Smooth muscle cell (in vitro differentiated cells): Measurements from ENCODE around the gene HDC. TPM values are rescaled to one million over a fixed set of nuclear protein-coding genes. Genes with fewer than 3 reads are reported as not detected.

ENCODE experiments used
- DNase-seq: peaks from one replicate; lab custom pipeline; 2025; ENCODE audit not compliant: unreplicated experiment; lab: John Stamatoyannopoulos, UW
- H2AFZ ChIP-seq: fragments of 200-600 bp; sonication (generic); 2 replicates; pipeline ENCODE4 v1.6.0; 2016; ENCODE audit warnings: antibody characterized with exemption, low read depth, mild to moderate bottlenecking
- H3F3A ChIP-seq: fragments of 200-600 bp; sonication (generic); 2 replicates; pipeline ENCODE4 v1.6.0; 2017; ENCODE audit warnings: antibody characterized with exemption, low read depth
- H3K27ac ChIP-seq: fragments of 200-600 bp; sonication (generic); 2 replicates; pipeline ENCODE4 v1.5.1; 2016; ENCODE audit warnings: low read depth, mild to moderate bottlenecking
- H3K27me3 ChIP-seq: fragments of 200-600 bp; sonication (generic); 2 replicates; pipeline ENCODE4 v1.6.1; 2016; ENCODE audit warnings: low read depth, mild to moderate bottlenecking
- H3K36me3 ChIP-seq: fragments of 200-600 bp; sonication (generic); 2 replicates; pipeline ENCODE4 v1.5.1; 2016; ENCODE audit warnings: low read depth
- H3K4me1 ChIP-seq: fragments of 200-600 bp; sonication (generic); 2 replicates; pipeline ENCODE4 v1.5.1; 2016; ENCODE audit warnings: low read depth
- H3K4me2 ChIP-seq: fragments of 200-600 bp; sonication (generic); 2 replicates; pipeline ENCODE4 v1.6.0; 2016; ENCODE audit warnings: mild to moderate bottlenecking
- H3K4me3 ChIP-seq: fragments of 200-600 bp; sonication (generic); 2 replicates; pipeline ENCODE4 v1.5.1; 2016; ENCODE audit warnings: mild to moderate bottlenecking
- H3K79me2 ChIP-seq: fragments of 200-600 bp; sonication (generic); 2 replicates; pipeline ENCODE4 v1.6.0; 2016; ENCODE audit warnings: low read depth, mild to moderate bottlenecking
- H3K9ac ChIP-seq: fragments of 200-600 bp; sonication (generic); 2 replicates; pipeline ENCODE4 v1.6.0; 2016; ENCODE audit warnings: low read depth
- H3K9me3 ChIP-seq: fragments of 200-600 bp; sonication (generic); replicated peaks from 2 replicates; pipeline ENCODE4 v1.5.1; 2016; ENCODE audit warnings: low read depth
- H4K20me1 ChIP-seq: fragments of 200-600 bp; sonication (generic); 2 replicates; pipeline ENCODE4 v1.6.0; 2016; ENCODE audit warnings: low read depth
- CTCF ChIP-seq: fragments of 200-600 bp; sonication (generic); IDR thresholded peaks from 2 replicates; pipeline ENCODE4 v1.5.1; 2017; ENCODE audit warnings: borderline replicate concordance, mild to moderate bottlenecking, antibody characterized with exemption; ENCODE audit not compliant: insufficient read depth, poor library complexity, severe bottlenecking
- WGBS: methylation state at CpG from one replicate; pipeline ENCODE4 v1.1.7; 2016; ENCODE audit warnings: low lambda C conversion rate; 5-methylcytosine and 5-hydroxymethylcytosine counted together
- polyA plus RNA-seq: library from polyadenylated mRNA; unstranded; fragments of >200 nt; fragmentation: Nextera tagmentation; extraction: Ambion mirVana; gene quantifications from 2 replicates; pipeline ENCODE4 v1.2.1, GENCODE V29; 2016
- total RNA-seq: library from RNA; depleted of rRNA; stranded (reverse); fragments of >200 nt; gene quantifications from 2 replicates; pipeline ENCODE4 v1.2.3, GENCODE V29; 2014

The HDC gene
- total and polyA plus RNA-seq, 2 experiments from 2014 or later: not detected

- Histone ChIP-seq H3K9ac (no peak overlapping the region), H3K4me3 (no peak overlapping the region), H2AFZ (no peak overlapping the region), H3K4me1 (no peaks in the 10 kb centered on the region), H3K79me2 (no peaks in the 10 kb centered on the region), H4K20me1 (no peaks in the 10 kb centered on the region), H3K9me3 (no peaks in the 10 kb centered on the region), H3K27me3 (peaks cover 24% of the 10 kb centered on the region), H3K27ac (no peak overlapping the region), H3F3A (no peaks in the 10 kb centered on the region), H3K36me3 (no peaks in the 10 kb centered on the region), H3K4me2 (no peak overlapping the region)
- TF ChIP-seq CTCF: no peak
- 65% methylated on average over 2 of the region's 2 CpGs for WGBS
- no peak for DNase-seq
Observed at GRCh38 chr15:50267577-50267976, 2.1 kb upstream of the HDC start.

- no peak overlapping the region for H3K27ac ChIP-seq
- H3K27me3 ChIP-seq: peaks cover 14% of the 10 kb centered on the region
- H3K4me2 ChIP-seq: no peak overlapping the region
- H4K20me1 ChIP-seq: no peaks in the 10 kb centered on the region
- no peaks in the 10 kb centered on the region for H3K36me3 ChIP-seq
- no peaks in the 10 kb centered on the region for H3K4me1 ChIP-seq
- no peak overlapping the region for H3K9ac ChIP-seq
- no peak for TF ChIP-seq CTCF
- H2AFZ ChIP-seq: no peak overlapping the region
- H3K9me3 ChIP-seq: no peaks in the 10 kb centered on the region
- WGBS: 94% methylated on average over 4 of the region's 4 CpGs
- H3F3A ChIP-seq: no peaks in the 10 kb centered on the region
- no peak for DNase-seq
- no peaks in the 10 kb centered on the region for H3K79me2 ChIP-seq
- no peak overlapping the region for H3K4me3 ChIP-seq
Observed at GRCh38 chr15:50262533-50262932, 3.0 kb downstream of the HDC start.

- no peak overlapping the region for H2AFZ ChIP-seq
- 90% methylated on average over 3 of the region's 3 CpGs for WGBS
- no peaks in the 10 kb centered on the region for H3K9me3 ChIP-seq
- no peak for DNase-seq
- H3K4me3 ChIP-seq: no peak overlapping the region
- no peak overlapping the region for H3K27ac ChIP-seq
- no peaks in the 10 kb centered on the region for H3K36me3 ChIP-seq
- TF ChIP-seq CTCF: no peak
- H3K4me2 ChIP-seq: no peak overlapping the region
- H3F3A ChIP-seq: no peaks in the 10 kb centered on the region
- H3K4me1 ChIP-seq: no peaks in the 10 kb centered on the region
- H3K27me3 ChIP-seq: peaks cover 14% of the 10 kb centered on the region
- H3K9ac ChIP-seq: no peak overlapping the region
- no peaks in the 10 kb centered on the region for H3K79me2 ChIP-seq
- no peaks in the 10 kb centered on the region for H4K20me1 ChIP-seq
Observed at GRCh38 chr15:50261981-50262380, 3.5 kb downstream of the HDC start.

DNA sequence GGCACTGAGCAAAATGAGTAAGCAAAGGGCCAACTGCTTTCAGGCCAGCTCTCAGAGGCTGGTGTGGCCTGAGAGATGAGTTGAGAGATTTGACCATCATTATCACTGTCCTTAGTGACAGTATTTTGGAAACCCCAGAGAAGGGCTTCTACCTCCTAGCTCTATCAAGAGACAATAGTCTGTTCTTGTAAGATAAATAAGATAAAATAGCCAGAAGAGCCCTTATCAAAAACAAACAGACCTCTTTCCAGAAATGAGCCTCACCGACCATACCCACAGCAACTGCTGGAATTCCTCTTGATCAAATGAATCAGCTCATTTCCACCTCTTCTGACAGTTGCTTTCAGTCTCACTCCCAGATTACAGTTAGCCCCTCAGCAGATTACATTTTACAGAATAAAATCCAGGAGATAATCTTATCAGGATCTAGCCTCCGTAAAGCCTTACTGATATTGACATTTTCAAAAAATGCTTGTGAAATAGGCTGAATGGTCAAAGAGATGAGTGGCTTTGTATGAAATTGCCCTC, 4.5 kb downstream of the HDC start:
- 38% methylated on average over 2 of the region's 2 CpGs for WGBS
- Histone ChIP-seq H2AFZ (no peak overlapping the region), H3K4me1 (no peaks in the 10 kb centered on the region), H4K20me1 (no peaks in the 10 kb centered on the region), H3K27me3 (peaks cover 12% of the 10 kb centered on the region), H3K4me2 (no peak overlapping the region), H3F3A (no peaks in the 10 kb centered on the region), H3K79me2 (no peaks in the 10 kb centered on the region), H3K9me3 (no peaks in the 10 kb centered on the region), H3K9ac (no peak overlapping the region), H3K27ac (no peak overlapping the region), H3K36me3 (no peaks in the 10 kb centered on the region), H3K4me3 (no peak overlapping the region)
- no peak for TF ChIP-seq CTCF
- no peak for DNase-seq
